Neural crest cell (in vitro differentiated cells): Measurements from ENCODE around the gene USF2. TPM values are rescaled to one million over a fixed set of nuclear protein-coding genes. Genes with fewer than 3 reads are reported as not detected.

Experiments
- DNase-seq: peaks from one replicate; pipeline ENCODE4 v3.0.0; 2021; ENCODE audit warnings: low read depth, mixed read lengths, low spot score
- H3K27ac Mint-ChIP-seq: one replicate; pipeline ENCODE4 v1.8.0; 2021; ENCODE audit warnings: mild to moderate bottlenecking, mixed read lengths; ENCODE audit not compliant: unreplicated experiment
- H3K27me3 Mint-ChIP-seq: 2 replicates; pipeline ENCODE4 v1.8.0; 2021; ENCODE audit warnings: low read depth, mild to moderate bottlenecking, mixed read lengths
- H3K36me3 Mint-ChIP-seq: 2 replicates; pipeline ENCODE4 v1.8.0; 2021; ENCODE audit warnings: low read depth, mild to moderate bottlenecking, mixed read lengths
- H3K4me1 Mint-ChIP-seq: 2 replicates; pipeline ENCODE4 v1.8.0; 2021; ENCODE audit warnings: mixed read lengths
- H3K4me3 Mint-ChIP-seq: one replicate; pipeline ENCODE4 v1.8.0; 2021; ENCODE audit warnings: mild to moderate bottlenecking, mixed read lengths
- H3K9me3 Mint-ChIP-seq: 2 replicates; pipeline ENCODE4 v1.8.0; 2021; ENCODE audit warnings: mixed read lengths
- CTCF ChIP-seq: fragments of 200-600 bp; sonication (generic); conservative IDR thresholded peaks from 2 replicates; pipeline ENCODE4 v1.5.0; 2021; ENCODE audit warnings: antibody characterized with exemption, mild to moderate bottlenecking
- total RNA-seq: library from RNA; stranded (reverse); gene quantifications from 2 replicates; pipeline ENCODE4 v1.2.1, GENCODE V29; 2021

Gene USF2
- total RNA-seq, 1 donor from 2014 or later = 107 TPM

GRCh38 chr19:35321291-35321690 is 52.5 kb downstream of the USF2 start:
- H3K4me3 Mint-ChIP-seq = no peak overlapping the region
- H3K27me3 Mint-ChIP-seq = peaks cover 14% of the 10 kb centered on the region
- no peaks in the 10 kb centered on the region for H3K36me3 Mint-ChIP-seq
- no peak for DNase-seq
- H3K9me3 Mint-ChIP-seq = no peaks in the 10 kb centered on the region
- peaks cover 13% of the 10 kb centered on the region for H3K4me1 Mint-ChIP-seq
- no peak overlapping the region for H3K27ac Mint-ChIP-seq
- TF ChIP-seq CTCF = no peak

GRCh38 chr19:35322014-35322413 is 53.3 kb downstream of the USF2 start:
- no peak overlapping the region for H3K27ac Mint-ChIP-seq
- peaks cover 16% of the 10 kb centered on the region for H3K27me3 Mint-ChIP-seq

GRCh38 chr19:35327642-35328041 is 58.9 kb downstream of the USF2 start:
- peak; percentile 32 for TF ChIP-seq CTCF
- no peaks in the 10 kb centered on the region for H3K36me3 Mint-ChIP-seq
- no peak overlapping the region for H3K4me3 Mint-ChIP-seq
- peaks cover 25% of the 10 kb centered on the region for H3K27me3 Mint-ChIP-seq
- DNase-seq = no peak
- no peaks in the 10 kb centered on the region for H3K9me3 Mint-ChIP-seq
- no peaks in the 10 kb centered on the region for H3K4me1 Mint-ChIP-seq
- H3K27ac Mint-ChIP-seq = no peak overlapping the region

More at GRCh38 chr19:35322014-35322413, 53.3 kb downstream of the USF2 start:
- H3K36me3 Mint-ChIP-seq = no peaks in the 10 kb centered on the region
- TF ChIP-seq CTCF = no peak
- H3K9me3 Mint-ChIP-seq = no peaks in the 10 kb centered on the region
- no peak for DNase-seq
- peaks cover 13% of the 10 kb centered on the region for H3K4me1 Mint-ChIP-seq
- no peak overlapping the region for H3K4me3 Mint-ChIP-seq

GRCh38 chr19:35328851-35329285 is 60.1 kb downstream of the USF2 start, which contains the start of gene CD22:
Gene CD22 (plus strand): TSS chr19:35329187. CDS start chr19:35332041, 2,854 bp downstream.
- no peak within 1 kb of the TSS for H3K27ac Mint-ChIP-seq
- DNase-seq = no peak
- H3K9me3 Mint-ChIP-seq = no peaks in the 10 kb centered on the region
- H3K36me3 Mint-ChIP-seq = no peaks in the 10 kb centered on the region
- peaks cover 25% of the 10 kb centered on the region for H3K27me3 Mint-ChIP-seq
- H3K4me1 Mint-ChIP-seq = no peaks in the 10 kb centered on the region
- no peak within 1 kb of the TSS for H3K4me3 Mint-ChIP-seq
- no peak for TF ChIP-seq CTCF

GRCh38 chr19:35329323-35329722 is 60.6 kb downstream of the USF2 start:
- H3K36me3 Mint-ChIP-seq = no peaks in the 10 kb centered on the region
- no peak for DNase-seq
- H3K27me3 Mint-ChIP-seq = peaks cover 25% of the 10 kb centered on the region
- TF ChIP-seq CTCF = no peak
- H3K4me3 Mint-ChIP-seq = no peak overlapping the region
- H3K4me1 Mint-ChIP-seq = no peaks in the 10 kb centered on the region
- H3K9me3 Mint-ChIP-seq = no peaks in the 10 kb centered on the region
- H3K27ac Mint-ChIP-seq = no peak overlapping the region

Other genes with a start within 250 kb of the USF2 start
- 1.7 and 1.9 TPM in 2 replicates for gene SCN1B, start 238.5 kb upstream of the USF2 start, total RNA-seq
- 0.26 and 0.27 TPM in 2 replicates for gene HPN, start 227.2 kb upstream of the USF2 start, total RNA-seq
- gene FXYD3, start 153.1 kb upstream of the USF2 start, total RNA-seq = 2.5 and 2.8 TPM in 2 replicates
- gene LGI4, start 133.9 kb upstream of the USF2 start, total RNA-seq = 15.9 and 16.1 TPM in 2 replicates
- 4.2 and 6.5 TPM in 2 replicates for gene FXYD1, start 130.1 kb upstream of the USF2 start, total RNA-seq
- 1.1 and 1.4 TPM in 2 replicates for gene FXYD7, start 125.7 kb upstream of the USF2 start, total RNA-seq
- 13.3 and 17.0 TPM in 2 replicates for gene FXYD5, start 114.2 kb upstream of the USF2 start, total RNA-seq
- gene FAM187B, start 40.2 kb upstream of the USF2 start, total RNA-seq = not detected in 2 replicates
- gene LSR, start 20.0 kb upstream of the USF2 start, total RNA-seq = 3.5 and 4.0 TPM in 2 replicates
- gene HAMP, start 13.6 kb downstream of the USF2 start, total RNA-seq = 0.47 and 0.57 TPM in 2 replicates
- not detected in 2 replicates for gene MAG, start 23.2 kb downstream of the USF2 start, total RNA-seq
- gene CD22, start 60.2 kb downstream of the USF2 start, total RNA-seq = not detected in 2 replicates
- gene FFAR1, start 78.9 kb downstream of the USF2 start, total RNA-seq = not detected in 2 replicates
- gene FFAR3, start 89.5 kb downstream of the USF2 start, total RNA-seq = not detected in 2 replicates
- gene GPR42, start 102.1 kb downstream of the USF2 start, total RNA-seq = not detected in 2 replicates
- gene FFAR2, start 179.3 kb downstream of the USF2 start, total RNA-seq = not detected in 2 replicates
- gene KRTDAP, start 221.5 kb downstream of the USF2 start, total RNA-seq = not detected in 2 replicates
- not detected in 2 replicates for gene DMKN, start 244.7 kb downstream of the USF2 start, total RNA-seq